H9 (cell line): ENCODE measurements around the gene INVS. TPM values are rescaled to one million over a fixed set of nuclear protein-coding genes. Genes with fewer than 3 reads are reported as not detected.

ENCODE experiments used
- DNase-seq: peaks from one replicate; pipeline ENCODE4 v3.0.0-alpha.2; 2017
- H2AFZ ChIP-seq: one replicate; pipeline ENCODE4 v1.6.1; 2013; ENCODE audit warnings: mild to moderate bottlenecking, low read length, control low read depth, moderate library complexity
- H2AK5ac ChIP-seq: 2 replicates; pipeline ENCODE4 v1.6.1; 2013; ENCODE audit warnings: low read length, control low read depth, mixed read lengths; ENCODE audit not compliant: insufficient read length
- H2BK120ac ChIP-seq: one replicate; pipeline ENCODE4 v1.6.1; 2013; ENCODE audit warnings: low read depth, mild to moderate bottlenecking, low read length, control low read depth, inconsistent platforms; ENCODE audit not compliant: poor library complexity, severe bottlenecking
- H2BK12ac ChIP-seq: 2 replicates; pipeline ENCODE4 v1.6.1; 2013; ENCODE audit warnings: low read length, control low read depth, mixed read lengths, low read depth; ENCODE audit not compliant: insufficient read length
- H2BK15ac ChIP-seq: 2 replicates; pipeline ENCODE4 v1.6.1; 2013; ENCODE audit warnings: low read depth, low read length, control low read depth
- H2BK20ac ChIP-seq: one replicate; pipeline ENCODE4 v1.6.1; 2013; ENCODE audit warnings: low read depth, mild to moderate bottlenecking, low read length, control low read depth, inconsistent platforms; ENCODE audit not compliant: poor library complexity, severe bottlenecking
- H2BK5ac ChIP-seq: 2 replicates; pipeline ENCODE4 v1.6.1; 2013; ENCODE audit warnings: low read length, control low read depth, mixed read lengths; ENCODE audit not compliant: insufficient read length
- H3K14ac ChIP-seq: 2 replicates; pipeline ENCODE4 v1.6.1; 2013; ENCODE audit warnings: low read length, control low read depth; ENCODE audit not compliant: insufficient read depth
- H3K18ac ChIP-seq: 2 replicates; pipeline ENCODE4 v1.6.1; 2013; ENCODE audit warnings: low read depth, mild to moderate bottlenecking, mixed read lengths, low read length, control low read depth; ENCODE audit not compliant: insufficient read length
- H3K23ac ChIP-seq: 2 replicates; pipeline ENCODE4 v1.6.1; 2013; ENCODE audit warnings: low read length, control low read depth, mixed read lengths, low read depth; ENCODE audit not compliant: insufficient read length
- H3K23me2 ChIP-seq: 2 replicates; pipeline ENCODE4 v1.6.1; 2013; ENCODE audit warnings: low read depth, mild to moderate bottlenecking, mixed read lengths, low read length, control low read depth; ENCODE audit not compliant: insufficient read length, poor library complexity, severe bottlenecking
- H3K27ac ChIP-seq: 2 replicates; pipeline ENCODE4 v1.5.1; 2013; ENCODE audit warnings: low read length, control low read depth, mixed read lengths, low read depth; ENCODE audit not compliant: insufficient read length
- H3K27me3 ChIP-seq: 2 replicates; pipeline ENCODE4 v1.6.1; 2013; ENCODE audit warnings: low read length, control low read depth, inconsistent platforms; ENCODE audit not compliant: insufficient read depth
- H3K4ac ChIP-seq: 2 replicates; pipeline ENCODE4 v1.6.1; 2013; ENCODE audit warnings: low read depth, mild to moderate bottlenecking, control low read depth, inconsistent platforms, low read length, moderate library complexity
- H3K4me1 ChIP-seq: 2 replicates; pipeline ENCODE4 v1.6.1; 2013; ENCODE audit warnings: low read length, control low read depth, inconsistent platforms; ENCODE audit not compliant: insufficient read depth
- H3K4me2 ChIP-seq: 2 replicates; pipeline ENCODE4 v1.6.1; 2013; ENCODE audit warnings: low read length, control low read depth, mixed read lengths; ENCODE audit not compliant: insufficient read length, insufficient read depth
- H3K56ac ChIP-seq: 2 replicates; pipeline ENCODE4 v1.6.1; 2013; ENCODE audit warnings: low read depth, mild to moderate bottlenecking, mixed read lengths, low read length, control low read depth; ENCODE audit not compliant: insufficient read length
- H3K79me1 ChIP-seq: 2 replicates; pipeline ENCODE4 v1.6.1; 2013; ENCODE audit warnings: low read depth, mild to moderate bottlenecking, moderate library complexity, low read length, control low read depth, inconsistent platforms; ENCODE audit not compliant: insufficient read depth, poor library complexity, severe bottlenecking
- H3K79me2 ChIP-seq: 2 replicates; pipeline ENCODE4 v1.6.1; 2013; ENCODE audit warnings: low read length, control low read depth, inconsistent platforms; ENCODE audit not compliant: insufficient read depth
- H3K9ac ChIP-seq: 2 replicates; pipeline ENCODE4 v1.6.1; 2013; ENCODE audit warnings: low read length, control low read depth, mixed read lengths; ENCODE audit not compliant: insufficient read length; ENCODE audit errors: extremely low read depth
- H3K9me3 ChIP-seq: one replicate; pipeline ENCODE4 v1.6.1; 2013; ENCODE audit warnings: low read depth, low read length, inconsistent platforms; ENCODE audit not compliant: control insufficient read depth
- H3T11ph ChIP-seq: one replicate; pipeline ENCODE4 v1.6.1; 2013; ENCODE audit warnings: mild to moderate bottlenecking, low read length, control low read depth, inconsistent platforms
- H4K20me1 ChIP-seq: one replicate; pipeline ENCODE4 v1.6.1; 2013; ENCODE audit not compliant: control insufficient read depth, insufficient read length, insufficient read depth
- H4K5ac ChIP-seq: 2 replicates; pipeline ENCODE4 v1.6.1; 2013; ENCODE audit warnings: low read depth, mild to moderate bottlenecking, mixed read lengths, low read length, control low read depth; ENCODE audit not compliant: insufficient read length
- H4K8ac ChIP-seq: replicated peaks from 2 replicates; pipeline ENCODE4 v1.6.1; 2013; ENCODE audit warnings: low read length, control low read depth, mixed read lengths, low read depth; ENCODE audit not compliant: insufficient read length
- H4K91ac ChIP-seq: 2 replicates; pipeline ENCODE4 v1.6.1; 2013; ENCODE audit warnings: low read depth, mild to moderate bottlenecking, moderate library complexity, mixed read lengths, low read length, control low read depth; ENCODE audit not compliant: insufficient read length
- H3K27ac Mint-ChIP-seq, 3 experiments: 2 replicates in 2 of 3; 3 replicates in 1 of 3; pipeline ENCODE4 v1.8.0; 2020 to 2021; ENCODE audit warnings: mixed read lengths in 3 of 3, mild to moderate bottlenecking in 1 of 3, moderate library complexity in 1 of 3
- H3K27me3 Mint-ChIP-seq: 2 replicates; pipeline ENCODE4 v1.8.0; 2021; ENCODE audit warnings: low read depth, mild to moderate bottlenecking, moderate library complexity, mixed read lengths
- H3K36me3 Mint-ChIP-seq, 3 experiments: 2 replicates in 2 of 3; 3 replicates in 1 of 3; pipeline ENCODE4 v1.8.0; 2020 to 2021; ENCODE audit warnings: low read depth in 3 of 3, mixed read lengths in 3 of 3; ENCODE audit not compliant: insufficient read depth in 1 of 3
- H3K4me1 Mint-ChIP-seq, 2 experiments: 2 replicates each; pipeline ENCODE4 v1.8.0; 2020; ENCODE audit warnings: mixed read lengths in 2 of 2
- H3K4me3 Mint-ChIP-seq, 2 experiments: 2 replicates in 1 of 2; 3 replicates in 1 of 2; pipeline ENCODE4 v1.8.0; 2020 to 2021; ENCODE audit warnings: mild to moderate bottlenecking in 2 of 2, mixed read lengths in 2 of 2, moderate library complexity in 1 of 2
- H3K9me3 Mint-ChIP-seq, 2 experiments: 2 replicates in 1 of 2; 3 replicates in 1 of 2; pipeline ENCODE4 v1.8.0; 2020; ENCODE audit warnings: mild to moderate bottlenecking in 2 of 2, mixed read lengths in 2 of 2, moderate library complexity in 1 of 2
- whole genome bisulfite sequencing: extraction: QIAGEN DNeasy Blood & Tissue Kit; methylation state at CpG from one replicate; pipeline ENCODE4 v1.1.7; 2013; ENCODE audit warnings: missing lambda C conversion rate, low lambda C conversion rate, mixed read lengths; ENCODE audit not compliant: insufficient read length; ENCODE audit errors: extremely low coverage; 5-methylcytosine and 5-hydroxymethylcytosine counted together
- total RNA-seq: library from RNA; stranded (reverse); gene quantifications from 2 replicates; pipeline ENCODE4 v1.2.1, GENCODE V29; 2021
- TF ChIP-seq, protein P1 (sequence below): fragments of 200-600 bp; sonication (generic); conservative IDR thresholded peaks from 3 replicates; pipeline ENCODE4 v1.8.0; 2021; ENCODE audit warnings: antibody characterized with exemption, mild to moderate bottlenecking

The INVS gene
- total RNA-seq, 1 experiment from 2014 or later = 7.5 TPM

DNA sequence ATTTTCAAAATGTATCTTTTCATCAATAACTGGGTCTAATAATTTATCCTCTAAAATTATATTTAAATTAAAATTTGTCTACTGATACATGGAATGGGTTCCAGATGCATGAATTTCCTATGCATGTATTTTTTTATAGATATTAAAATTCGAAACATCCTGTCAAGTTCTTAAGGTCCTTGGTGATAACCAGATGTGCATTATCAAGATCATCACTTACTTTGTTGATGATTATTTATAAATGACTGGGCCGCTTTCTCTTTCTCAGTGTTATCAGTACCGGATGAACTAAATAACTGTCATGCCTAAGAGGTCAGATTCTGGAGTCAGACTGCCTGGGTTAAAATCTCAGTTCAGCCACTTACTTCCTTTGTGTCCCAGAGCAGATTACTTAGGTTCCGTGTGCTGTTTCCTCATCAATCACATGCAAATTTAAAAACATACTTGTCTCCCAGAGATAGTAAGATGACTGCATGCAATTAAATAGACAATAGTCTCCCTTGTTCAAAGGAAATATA, 129.4 kb downstream of the INVS start:
- H3K4ac ChIP-seq = no peak overlapping the region
- H3K27ac ChIP-seq = no peak overlapping the region
- no peak overlapping the region for H2AK5ac ChIP-seq
- no peak overlapping the region for H3K23ac ChIP-seq
- no peak overlapping the region for H3T11ph ChIP-seq
- no peak overlapping the region for H3K56ac ChIP-seq
- H4K20me1 ChIP-seq = no peaks in the 10 kb centered on the region
- H2BK20ac ChIP-seq = no peak overlapping the region
- no peak overlapping the region for H3K4me2 ChIP-seq
- H2BK120ac ChIP-seq = no peak overlapping the region
- peaks cover 8 to 25% (median 11%) of the 10 kb centered on the region in 3 experiments; a peak in 6 of 7 replicates for H3K36me3 Mint-ChIP-seq
- no peak overlapping the region for H3K9ac ChIP-seq
- H2BK15ac ChIP-seq = no peak overlapping the region
- no peaks in the 10 kb centered on the region for H3K27me3 Mint-ChIP-seq
- H4K5ac ChIP-seq = no peak overlapping the region
- H3K18ac ChIP-seq = no peak overlapping the region
- H3K4me1 Mint-ChIP-seq = no peaks in the 10 kb centered on the region
- TF ChIP-seq, protein P1, sequence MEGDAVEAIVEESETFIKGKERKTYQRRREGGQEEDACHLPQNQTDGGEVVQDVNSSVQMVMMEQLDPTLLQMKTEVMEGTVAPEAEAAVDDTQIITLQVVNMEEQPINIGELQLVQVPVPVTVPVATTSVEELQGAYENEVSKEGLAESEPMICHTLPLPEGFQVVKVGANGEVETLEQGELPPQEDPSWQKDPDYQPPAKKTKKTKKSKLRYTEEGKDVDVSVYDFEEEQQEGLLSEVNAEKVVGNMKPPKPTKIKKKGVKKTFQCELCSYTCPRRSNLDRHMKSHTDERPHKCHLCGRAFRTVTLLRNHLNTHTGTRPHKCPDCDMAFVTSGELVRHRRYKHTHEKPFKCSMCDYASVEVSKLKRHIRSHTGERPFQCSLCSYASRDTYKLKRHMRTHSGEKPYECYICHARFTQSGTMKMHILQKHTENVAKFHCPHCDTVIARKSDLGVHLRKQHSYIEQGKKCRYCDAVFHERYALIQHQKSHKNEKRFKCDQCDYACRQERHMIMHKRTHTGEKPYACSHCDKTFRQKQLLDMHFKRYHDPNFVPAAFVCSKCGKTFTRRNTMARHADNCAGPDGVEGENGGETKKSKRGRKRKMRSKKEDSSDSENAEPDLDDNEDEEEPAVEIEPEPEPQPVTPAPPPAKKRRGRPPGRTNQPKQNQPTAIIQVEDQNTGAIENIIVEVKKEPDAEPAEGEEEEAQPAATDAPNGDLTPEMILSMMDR = no peak
- no peak overlapping the region for H3K14ac ChIP-seq
- no peaks in the 10 kb centered on the region for H3K79me2 ChIP-seq
- no peak overlapping the region for H2BK5ac ChIP-seq
- H4K8ac ChIP-seq = no peak overlapping the region
- no peaks in the 10 kb centered on the region for H3K27me3 ChIP-seq
- no peak overlapping the region for H2AFZ ChIP-seq
- no peaks in the 10 kb centered on the region for H3K9me3 ChIP-seq
- H4K91ac ChIP-seq = no peak overlapping the region
- peaks cover 8% of the 10 kb centered on the region in 2 experiments; a peak in 2 of 5 replicates for H3K9me3 Mint-ChIP-seq
- DNase-seq = no peak
- H3K27ac Mint-ChIP-seq = no peak overlapping the region
- no peak overlapping the region for H2BK12ac ChIP-seq
- H3K23me2 ChIP-seq = no peaks in the 10 kb centered on the region
- H3K4me3 Mint-ChIP-seq = no peak overlapping the region
- no CpG with 5 or more reads among the region's 4 CpGs for WGBS
- H3K79me1 ChIP-seq = no peaks in the 10 kb centered on the region
- no peaks in the 10 kb centered on the region for H3K4me1 ChIP-seq
